HUES6 (cell line): ENCODE measurements around the gene LRRC32.

Experiments
- H3K27ac ChIP-seq: 2 replicates; pipeline ENCODE4 v1.7.0; 2013; ENCODE audit warnings: low read depth, mild to moderate bottlenecking, low read length, inconsistent platforms
- H3K27me3 ChIP-seq: 2 replicates; pipeline ENCODE4 v1.6.1; 2013; ENCODE audit warnings: low read length; ENCODE audit not compliant: control insufficient read depth, insufficient read depth
- H3K36me3 ChIP-seq: 2 replicates; pipeline ENCODE4 v1.6.1; 2013; ENCODE audit warnings: low read length; ENCODE audit not compliant: control insufficient read depth, insufficient read depth
- H3K4me1 ChIP-seq: 2 replicates; pipeline ENCODE4 v1.6.1; 2013; ENCODE audit warnings: low read length; ENCODE audit not compliant: control insufficient read depth, insufficient read depth
- H3K4me3 ChIP-seq: 2 replicates; pipeline ENCODE4 v1.5.1; 2013; ENCODE audit warnings: low read depth, low read length
- H3K9ac ChIP-seq: one replicate; pipeline ENCODE4 v1.6.1; 2013; ENCODE audit warnings: mild to moderate bottlenecking, low read length
- H3K9me3 ChIP-seq: 2 replicates; pipeline ENCODE4 v1.6.1; 2013; ENCODE audit warnings: low read depth, low read length; ENCODE audit not compliant: control insufficient read depth, insufficient read depth

Gene LRRC32

GRCh38 chr11:76686261-76687079 lies 15.9 kb upstream of the LRRC32 start:
- Histone ChIP-seq H3K4me3 (no peak overlapping the region), H3K27ac (no peak overlapping the region)

DNA sequence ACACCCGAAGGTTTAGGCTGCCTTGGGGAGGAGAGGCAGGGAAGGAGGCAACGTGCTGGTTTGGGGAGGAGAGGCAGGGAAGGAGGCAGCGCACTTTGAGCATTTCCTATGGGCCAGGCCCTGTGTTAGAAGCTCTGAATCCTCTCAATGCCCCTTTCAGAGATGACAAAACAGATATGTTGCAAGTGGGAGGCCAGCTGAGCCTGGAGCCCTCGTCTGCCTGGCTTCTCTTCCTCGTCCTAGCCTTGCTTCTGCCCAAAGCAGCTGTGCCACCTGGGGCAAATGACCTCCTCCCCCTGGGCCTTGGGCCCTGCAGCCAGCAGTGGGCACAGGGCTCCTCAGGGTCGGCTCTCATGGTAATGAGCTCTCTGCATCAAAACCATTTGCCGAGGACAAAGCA lies 15.3 kb upstream of the LRRC32 start:
- H3K9me3 ChIP-seq: peaks cover 2% of the 10 kb centered on the region; the same call in 1 of the 2 replicates
- peaks cover 19% of the 10 kb centered on the region; the same call in 1 of the 2 replicates for H3K27me3 ChIP-seq
- H3K4me1 ChIP-seq: peaks cover 13% of the 10 kb centered on the region
- no peaks in the 10 kb centered on the region for H3K36me3 ChIP-seq
- H3K4me3 ChIP-seq: no peak overlapping the region
- H3K27ac ChIP-seq: no peak overlapping the region
- H3K9ac ChIP-seq: no peak overlapping the region

More at GRCh38 chr11:76686261-76687079, 15.9 kb upstream of the LRRC32 start:
- H3K4me1 ChIP-seq: peaks cover 13% of the 10 kb centered on the region
- no peak overlapping the region for H3K9ac ChIP-seq
- H3K27me3 ChIP-seq: peaks cover 15% of the 10 kb centered on the region; the same call in 1 of the 2 replicates
- H3K9me3 ChIP-seq: peaks cover 2% of the 10 kb centered on the region; the same call in 1 of the 2 replicates
- no peaks in the 10 kb centered on the region for H3K36me3 ChIP-seq

DNA sequence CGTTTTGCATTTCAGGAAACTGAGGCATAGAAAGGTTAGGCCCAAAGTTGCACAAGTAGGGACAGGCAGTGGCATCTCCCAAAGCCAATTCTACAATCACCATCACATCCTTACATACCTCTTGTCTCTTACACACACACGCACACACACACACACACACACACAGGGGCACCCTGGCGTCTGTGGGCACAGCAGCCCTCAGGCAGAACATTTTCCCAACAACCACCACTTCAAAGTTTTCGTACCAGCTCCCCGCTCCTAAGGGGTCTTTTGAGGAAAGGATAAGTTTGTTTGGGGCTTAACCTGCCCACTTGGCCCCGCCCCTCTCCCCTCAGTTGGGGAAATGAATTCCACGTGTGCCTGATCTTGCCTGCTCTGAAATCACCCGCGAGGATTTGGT lies 14.7 kb upstream of the LRRC32 start:
- H3K27ac ChIP-seq: no peak overlapping the region
- H3K27me3 ChIP-seq: peaks cover 19% of the 10 kb centered on the region; the same call in 1 of the 2 replicates
- H3K4me1 ChIP-seq: peaks cover 13% of the 10 kb centered on the region
- no peaks in the 10 kb centered on the region for H3K36me3 ChIP-seq
- H3K9me3 ChIP-seq: peaks cover 2% of the 10 kb centered on the region; the same call in 1 of the 2 replicates
- H3K9ac ChIP-seq: no peak overlapping the region
- H3K4me3 ChIP-seq: no peak overlapping the region

DNA sequence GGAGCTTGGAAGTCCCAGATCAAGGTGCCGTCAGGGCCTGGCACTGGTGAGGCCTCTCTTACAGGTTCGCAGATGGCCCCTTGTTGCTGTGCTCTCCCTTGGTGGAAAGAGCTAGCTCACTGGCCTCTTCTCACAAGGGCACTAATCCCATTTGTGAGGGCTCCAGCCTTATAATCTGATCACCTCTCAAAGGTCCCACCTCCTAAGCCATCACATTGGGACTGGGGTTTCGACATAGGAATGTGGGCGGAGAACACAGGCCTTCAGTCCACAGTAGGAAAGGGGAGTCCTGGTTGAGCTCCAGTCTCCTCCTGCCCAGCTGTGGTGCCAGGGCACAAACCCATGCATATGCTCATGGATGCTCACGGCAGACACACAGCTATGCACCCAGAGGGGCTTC lies 14.0 kb upstream of the LRRC32 start:
- H3K4me1 ChIP-seq: peaks cover 13% of the 10 kb centered on the region
- H3K27ac ChIP-seq: no peak overlapping the region
- no peak overlapping the region for H3K9ac ChIP-seq
- H3K27me3 ChIP-seq: peaks cover 19% of the 10 kb centered on the region; the same call in 1 of the 2 replicates
- peaks cover 2% of the 10 kb centered on the region; the same call in 1 of the 2 replicates for H3K9me3 ChIP-seq
- no peak overlapping the region for H3K4me3 ChIP-seq
- H3K36me3 ChIP-seq: no peaks in the 10 kb centered on the region

GRCh38 chr11:76683161-76684095 lies 12.9 kb upstream of the LRRC32 start:
- H3K27ac ChIP-seq: no peak overlapping the region
- H3K4me1 ChIP-seq: peaks cover 13% of the 10 kb centered on the region
- no peak overlapping the region for H3K9ac ChIP-seq
- peaks cover 2% of the 10 kb centered on the region; the same call in 1 of the 2 replicates for H3K9me3 ChIP-seq
- no peak overlapping the region for H3K4me3 ChIP-seq
- no peaks in the 10 kb centered on the region for H3K36me3 ChIP-seq
- H3K27me3 ChIP-seq: peaks cover 19% of the 10 kb centered on the region; the same call in 1 of the 2 replicates

GRCh38 chr11:76682684-76683083 lies 12.1 kb upstream of the LRRC32 start:
- Histone ChIP-seq H3K9me3 (peaks cover 2% of the 10 kb centered on the region; the same call in 1 of the 2 replicates), H3K4me3 (no peak overlapping the region), H3K36me3 (no peaks in the 10 kb centered on the region), H3K9ac (no peak overlapping the region), H3K4me1 (peaks cover 13% of the 10 kb centered on the region), H3K27me3 (peaks cover 19% of the 10 kb centered on the region; the same call in 1 of the 2 replicates), H3K27ac (no peak overlapping the region)

- Histone ChIP-seq H3K27ac (no peak overlapping the region), H3K4me1 (peaks cover 13% of the 10 kb centered on the region), H3K4me3 (no peak overlapping the region), H3K9ac (no peak overlapping the region), H3K36me3 (no peaks in the 10 kb centered on the region), H3K9me3 (peaks cover 2% of the 10 kb centered on the region; the same call in 1 of the 2 replicates), H3K27me3 (peaks cover 19% of the 10 kb centered on the region; the same call in 1 of the 2 replicates)
Observed at GRCh38 chr11:76682106-76682505, 11.6 kb upstream of the LRRC32 start.

GRCh38 chr11:76680518-76681425 lies 10.2 kb upstream of the LRRC32 start:
- Histone ChIP-seq H3K9ac (no peak overlapping the region), H3K9me3 (peaks cover 2% of the 10 kb centered on the region; the same call in 1 of the 2 replicates), H3K27ac (no peak overlapping the region), H3K4me1 (peaks cover 2% of the 10 kb centered on the region), H3K36me3 (no peaks in the 10 kb centered on the region), H3K27me3 (peaks cover 19% of the 10 kb centered on the region; the same call in 1 of the 2 replicates), H3K4me3 (no peak overlapping the region)

DNA sequence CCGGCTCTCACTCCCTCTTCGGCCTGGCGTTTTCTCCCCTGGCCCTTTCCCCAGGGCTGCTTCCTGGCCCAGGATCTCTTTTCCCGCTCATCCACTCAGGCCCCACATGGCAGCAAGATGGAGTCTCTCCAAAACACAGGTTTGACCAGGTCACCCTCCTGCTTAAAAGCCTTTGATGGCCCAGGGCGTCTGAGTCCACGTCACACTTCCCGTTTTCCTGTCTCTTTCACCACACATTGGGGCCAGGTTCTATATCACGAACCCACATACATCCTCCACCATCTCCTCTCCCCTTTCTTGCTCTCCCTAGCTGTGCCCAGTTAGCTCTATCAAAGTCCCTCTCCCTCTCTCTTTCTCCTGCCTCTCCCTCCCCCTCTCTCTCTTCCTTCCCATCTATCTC lies 7.8 kb upstream of the LRRC32 start:
- H3K27me3 ChIP-seq: peaks cover 19% of the 10 kb centered on the region; the same call in 1 of the 2 replicates
- H3K36me3 ChIP-seq: no peaks in the 10 kb centered on the region
- H3K9me3 ChIP-seq: no peaks in the 10 kb centered on the region
- H3K9ac ChIP-seq: no peak overlapping the region
- no peak overlapping the region for H3K4me3 ChIP-seq
- no peaks in the 10 kb centered on the region; the same call in 1 of the 2 replicates for H3K4me1 ChIP-seq
- no peak overlapping the region for H3K27ac ChIP-seq

DNA sequence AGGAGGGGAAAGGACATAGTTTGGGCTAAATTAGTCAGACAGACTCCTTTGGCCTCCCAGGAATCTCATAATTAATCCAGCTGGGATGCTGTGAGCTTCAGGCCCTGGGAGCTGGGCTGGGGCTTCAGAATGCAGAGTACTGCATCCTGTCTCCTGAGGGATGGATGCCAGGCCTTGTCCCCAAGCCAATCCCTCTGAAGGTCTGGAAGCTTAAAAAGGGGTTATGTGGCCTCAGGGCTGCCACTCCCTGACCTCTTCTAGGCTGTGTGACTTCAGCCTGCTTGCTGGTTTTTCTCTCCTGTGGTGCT lies 6.9 kb upstream of the LRRC32 start:
- H3K4me1 ChIP-seq: no peaks in the 10 kb centered on the region; the same call in 1 of the 2 replicates

More for the DNA sequence above, 6.9 kb upstream of the LRRC32 start:
- no peaks in the 10 kb centered on the region for H3K9me3 ChIP-seq
- H3K36me3 ChIP-seq: no peaks in the 10 kb centered on the region
- no peak overlapping the region for H3K4me3 ChIP-seq
- H3K9ac ChIP-seq: no peak overlapping the region
- H3K27me3 ChIP-seq: peaks cover 14% of the 10 kb centered on the region; the same call in 1 of the 2 replicates
- no peak overlapping the region for H3K27ac ChIP-seq
